K562 (cell line): ENCODE results near the gene IL3RA. TPM values are rescaled to one million over a fixed set of nuclear protein-coding genes. Genes with fewer than 3 reads are reported as not detected.

Experiments used
- AFF4 ChIP-seq: sonication (generic); formaldehyde crosslinking; IDR thresholded peaks from 2 replicates; pipeline ENCODE4 v1.8.0; 2023; ENCODE audit warnings: mild to moderate bottlenecking, missing genetic modification reagents
- CHD7 ChIP-seq: fragments of 200-600 bp; sonication (generic); IDR thresholded peaks from one replicate; pipeline ENCODE4 v1.6.1; 2012; ENCODE audit warnings: mild to moderate bottlenecking, low read depth, low read length, inconsistent platforms
- RBM14 ChIP-seq: fragments of 200-400 bp; formaldehyde crosslinking; IDR thresholded peaks from 2 replicates; pipeline ENCODE4 v1.6.1; 2018; ENCODE audit warnings: low read depth, mild to moderate bottlenecking, low read length, moderate library complexity, borderline replicate concordance; ENCODE audit not compliant: insufficient read depth
- STAG1 ChIP-seq: sonication (generic); formaldehyde crosslinking; IDR thresholded peaks from 2 replicates; pipeline ENCODE4 v1.5.0; 2020; ENCODE audit warnings: missing genetic modification reagents, borderline replicate concordance
- SUPT5H ChIP-seq: fragments of 450-650 bp; IDR thresholded peaks from 2 replicates; pipeline ENCODE4 v1.6.1; 2016
- ZBTB11 ChIP-seq, 3 experiments: fragments of 200-800 bp in 1 of 3; fragments of 250-450 bp in 1 of 3; fragments of 450-650 bp in 1 of 3; sonication (Bioruptor Pico) in 1 of 3; sonication (Bioruptor generic) in 1 of 3; formaldehyde crosslinking in 1 of 3; IDR thresholded peaks; 2 replicates each; pipeline versions ENCODE4 v1.6.1 to v1.8.0; 2016 to 2022; ENCODE audit warnings: mild to moderate bottlenecking in 2 of 3, missing genetic modification characterization in 2 of 3, missing compliant biosample characterization in 1 of 3, moderate library complexity in 1 of 3
- polyA plus RNA-seq, 8 experiments: library from polyadenylated mRNA; depleted of rRNA in 4 of 8; stranded (reverse) in 5 of 8; unstranded in 3 of 8; fragments of >200 nt; fragmentation: Nextera tagmentation in 2 of 8; fragmentation: Illumina TruSeq in 1 of 8; extraction: Ambion mirVana in 2 of 8; extraction: Trizol in 1 of 8; gene quantifications; 2 replicates each; pipeline versions ENCODE4 v1.2.1 to v1.2.3, GENCODE V29; 2011 to 2014; ENCODE audit warnings: inconsistent platforms in 1 of 8, missing spikeins in 1 of 8
- total RNA-seq, 7 experiments: library from RNA; depleted of rRNA in 6 of 7; stranded (reverse); fragments of >200 nt in 6 of 7; fragmentation: Illumina TruSeq in 2 of 7; extraction: Trizol in 2 of 7; gene quantifications; 2 replicates each; pipeline versions ENCODE4 v1.2.1 to v1.2.3, GENCODE V29; 2011 to 2021; ENCODE audit warnings: low replicate concordance in 1 of 7

Gene IL3RA
- total and polyA plus RNA-seq, 9 of the 15 experiments (the other 6 are each of a cell fraction or from before 2014, with no cell fraction given) = not detected

GRCh38 chrX:1391707-1392375 lies 55.3 kb downstream of the IL3RA start, which contains the start of gene SLC25A6 (continued):
- TF ChIP-seq ZBTB11 (CRISPR knock-in tag; IDR thresholded peaks at IDR 0.05) (peak in 2 of 3 experiments; percentile 37 to 71; a peak in 2 of 6 replicates), CHD7 (no peak), AFF4 (CRISPR knock-in tag) (peak; percentile 84; the same call in 1 of the 2 replicates), STAG1 (CRISPR knock-in tag) (no peak), RBM14 (peak; percentile 88; the same call in 1 of the 2 replicates), SUPT5H (peak; percentile 97)
